Fibroblast of the aortic adventitia (primary cell): Measurements from ENCODE around the gene ACTR1A. TPM values are rescaled to one million over a fixed set of nuclear protein-coding genes. Genes with fewer than 3 reads are reported as not detected.

Experiments used
- DNase-seq: peaks from one replicate; pipeline ENCODE4 v3.0.0-alpha.2; 2010; ENCODE audit warnings: low read depth
- H3K4me3 ChIP-seq: 2 replicates; pipeline ENCODE4 v1.5.1; 2011; ENCODE audit warnings: low read depth, mild to moderate bottlenecking, control low read depth, low read length, moderate library complexity
- CTCF ChIP-seq: IDR thresholded peaks from 2 replicates; pipeline ENCODE4 v1.5.1; 2011; ENCODE audit warnings: mild to moderate bottlenecking, low read length, control low read depth, inconsistent platforms; ENCODE audit not compliant: insufficient read depth
- total RNA-seq: library from RNA; depleted of rRNA; stranded (reverse); fragments of >200 nt; gene quantifications from 2 replicates; pipeline ENCODE4 v1.2.3, GENCODE V29; 2012; ENCODE audit warnings: low replicate concordance

Gene ACTR1A
- total RNA-seq, 1 donor = 105 TPM

- no peak for DNase-seq
- TF ChIP-seq CTCF = no peak
- H3K4me3 ChIP-seq = no peak overlapping the region
Measured at GRCh38 chr10:102473445-102474331, 28.8 kb downstream of the ACTR1A start.

- DNase-seq = no peak
- TF ChIP-seq CTCF = no peak
- H3K4me3 ChIP-seq = no peak overlapping the region
Measured at GRCh38 chr10:102470579-102471546, 31.6 kb downstream of the ACTR1A start.

GRCh38 chr10:102468683-102469082 is 33.8 kb downstream of the ACTR1A start:
- peak; percentile 76 for DNase-seq
- no peak overlapping the region for H3K4me3 ChIP-seq
- TF ChIP-seq CTCF = no peak

GRCh38 chr10:102467971-102468438 is 34.5 kb downstream of the ACTR1A start:
- no peak for DNase-seq
- TF ChIP-seq CTCF = no peak
- no peak overlapping the region for H3K4me3 ChIP-seq

GRCh38 chr10:102467318-102467717 is 35.2 kb downstream of the ACTR1A start:
- no peak for DNase-seq
- H3K4me3 ChIP-seq = no peak overlapping the region
- TF ChIP-seq CTCF = no peak

- no peak for DNase-seq
- H3K4me3 ChIP-seq = no peak overlapping the region
- no peak for TF ChIP-seq CTCF
Measured at GRCh38 chr10:102465466-102465865, 37.0 kb downstream of the ACTR1A start.
